NCI-H748 treated with DMSO at 0.1 percent for 48 hours (cell line): ENCODE results near the gene P3H4.
"Not testable (repeated sequence)": the region's sequence is repeated elsewhere in the genome, so short reads cannot be mapped to it uniquely, and the experiment has no call there.

ENCODE experiments used
- DNase-seq: peaks from one replicate; lab custom pipeline; 2025; lab: John Stamatoyannopoulos, UW

Gene P3H4

GRCh38 chr17:41811549-41812380 lies at the start of gene P3H4:
Gene P3H4 (minus strand): TSS chr17:41811949. CDS start chr17:41811915, 34 bp downstream.
- DNase-seq, result peak; percentile 36

GRCh38 chr17:41860254-41860931 lies 48.6 kb upstream of the P3H4 start:
- DNase-seq, result no peak

- DNase-seq, result not testable (repeated sequence)
Measured at GRCh38 chr17:41851382-41851781, 39.6 kb upstream of the P3H4 start.

GRCh38 chr17:41849251-41849990 lies 37.7 kb upstream of the P3H4 start:
- no peak for DNase-seq

GRCh38 chr17:41848788-41849187 lies 37.0 kb upstream of the P3H4 start:
- DNase-seq, result no peak

GRCh38 chr17:41844971-41845370 lies 33.2 kb upstream of the P3H4 start:
- DNase-seq, result no peak

GRCh38 chr17:41840781-41841180 lies 29.0 kb upstream of the P3H4 start:
- not testable (repeated sequence) for DNase-seq

- not testable (repeated sequence) for DNase-seq
Measured at GRCh38 chr17:41839448-41839847, 27.7 kb upstream of the P3H4 start.

GRCh38 chr17:41837761-41838538 lies 26.2 kb upstream of the P3H4 start, which contains the start of gene KLHL10:
Gene KLHL10 (plus strand): TSS chr17:41837825. CDS start chr17:41837933, 108 bp downstream.
- no peak for DNase-seq

- DNase-seq, result no peak
Measured at GRCh38 chr17:41836550-41837196, 24.9 kb upstream of the P3H4 start.

- no peak for DNase-seq
Measured at GRCh38 chr17:41835800-41836549, 24.2 kb upstream of the P3H4 start, which contains the start of gene NT5C3B. Gene NT5C3B (minus strand): TSS chr17:41836232. CDS start chr17:41836193, 39 bp downstream.

- no peak for DNase-seq
Measured at GRCh38 chr17:41835214-41835799, 23.6 kb upstream of the P3H4 start.

GRCh38 chr17:41829961-41830360 lies 18.2 kb upstream of the P3H4 start:
- DNase-seq, result not testable (repeated sequence)

- DNase-seq, result no peak
Measured at GRCh38 chr17:41825175-41825845, 13.6 kb upstream of the P3H4 start.

GRCh38 chr17:41824086-41824485 lies 12.3 kb upstream of the P3H4 start:
- no peak for DNase-seq

- DNase-seq, result no peak
Measured at GRCh38 chr17:41823580-41823979, 11.8 kb upstream of the P3H4 start.

- no peak for DNase-seq
Measured at GRCh38 chr17:41823141-41823524, 11.4 kb upstream of the P3H4 start.

- no peak for DNase-seq
Measured at GRCh38 chr17:41822216-41823140, 10.7 kb upstream of the P3H4 start.
